ENCODE data around the gene NTF4. TPM values are rescaled to one million over a fixed set of nuclear protein-coding genes. Genes with fewer than 3 reads are reported as not detected.

The NTF4 gene
- total and polyA plus RNA-seq, 2 of the 4 experiments (the other 2 are of a cell fraction) = 0.09 to 0.18 TPM

GRCh38 chr19:49070416-49070815 is 5.8 kb upstream of the NTF4 start (continued):
- TF ChIP-seq CTCF (conservative IDR thresholded peaks at IDR 0.05; ENCODE audit: low read depth, low read length) (no peak), SMC3 (IDR thresholded peaks at IDR 0.05; ENCODE audit: low read depth, low read length) (no peak), RCOR1 (IDR thresholded peaks at IDR 0.05; ENCODE audit: insufficient replicate concordance, low read length) (no peak), FOS (IDR thresholded peaks at IDR 0.05; ENCODE audit: low read depth, low read length) (no peak), NFE2L2 (IDR thresholded peaks at IDR 0.05; ENCODE audit: low read depth, low read length) (no peak), RAD21 (IDR thresholded peaks at IDR 0.05; ENCODE audit: low read length) (no peak)
